Measurements from ENCODE around the gene CLTCL1.
A peak's percentile ranks its signal among the peaks of the same experiment; 100 is the strongest.

CLTCL1 gene

DNA sequence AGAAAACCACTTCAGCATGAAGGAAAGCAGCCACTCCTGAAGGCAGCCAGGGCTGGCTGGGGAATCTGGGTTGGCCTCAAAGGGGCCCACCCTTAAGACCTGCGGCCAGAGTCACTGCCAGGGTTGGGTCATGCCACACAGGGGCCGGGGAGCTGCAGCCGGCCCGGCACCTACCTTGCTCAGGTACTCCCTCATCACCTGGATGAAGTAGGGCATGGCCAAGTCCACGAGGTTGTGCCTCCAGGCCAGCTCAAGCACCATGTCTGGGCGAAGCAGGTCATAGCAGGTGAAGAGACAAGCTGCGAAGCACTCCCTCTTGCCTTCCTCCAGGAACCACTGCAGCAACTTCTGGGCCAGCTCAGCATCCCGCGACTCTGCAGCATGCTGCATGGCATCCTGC lies 108.3 kb downstream of the CLTCL1 start:
- Histone ChIP-seq H3K9me3 (ENCODE audit: insufficient read depth, low read depth, low read length) (no peaks in the 10 kb centered on the region), H3K4me1 (ENCODE audit: insufficient read depth, low read length) (peaks cover 3% of the 10 kb centered on the region), H3K27me3 (ENCODE audit: insufficient read depth, low read length) (no peaks in the 10 kb centered on the region), H3K27ac (ENCODE audit: low read length) (no peak overlapping the region), H3K4me3 (ENCODE audit: low read length) (no peak overlapping the region), H3K36me3 (ENCODE audit: insufficient read depth, low read depth, low read length) (peaks cover 9% of the 10 kb centered on the region; the same call in 1 of the 2 replicates), H3K9ac (ENCODE audit: low read depth, low read length) (no peak overlapping the region)

DNA sequence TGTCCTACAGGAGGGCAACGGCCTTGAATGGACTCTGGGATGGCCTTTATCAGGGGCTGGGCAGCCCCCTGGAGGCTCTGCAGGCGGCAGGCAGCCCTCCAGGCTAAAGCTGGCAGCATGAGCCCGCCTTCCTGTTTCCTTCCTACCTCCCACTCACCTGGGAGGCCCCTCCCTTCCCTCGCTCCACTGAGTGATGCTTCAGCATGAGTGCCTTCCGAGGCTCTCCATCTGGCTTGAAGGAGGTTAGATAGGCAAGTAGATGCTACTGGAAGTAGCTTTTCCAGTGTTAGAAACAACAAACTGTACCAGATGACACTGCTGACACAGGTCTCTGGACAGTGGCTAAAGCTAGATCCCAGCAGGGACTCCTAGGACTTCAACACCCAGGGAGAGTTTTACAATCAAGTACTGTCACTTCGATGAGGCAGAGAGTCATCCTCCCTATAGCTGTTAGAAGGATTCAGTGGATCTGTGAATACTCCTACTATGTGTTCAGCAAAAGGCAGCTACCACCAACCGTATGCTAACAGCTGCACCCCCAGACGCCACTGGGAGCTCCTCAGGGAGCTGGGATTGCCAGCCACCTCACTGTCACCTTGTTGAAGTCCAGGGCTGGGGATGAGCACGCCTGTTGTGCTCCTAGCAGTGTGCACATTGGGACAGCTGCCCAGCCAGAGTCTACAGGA lies 108.9 kb downstream of the CLTCL1 start:
- Histone ChIP-seq H3K27me3 (ENCODE audit: insufficient read depth, low read length) (no peaks in the 10 kb centered on the region), H3K4me1 (ENCODE audit: insufficient read depth, low read length) (peaks cover 3% of the 10 kb centered on the region), H3K27ac (ENCODE audit: low read length) (no peak overlapping the region), H3K4me3 (ENCODE audit: low read length) (no peak overlapping the region), H3K9ac (ENCODE audit: low read depth, low read length) (no peak overlapping the region), H3K9me3 (ENCODE audit: insufficient read depth, low read depth, low read length) (no peaks in the 10 kb centered on the region), H3K36me3 (ENCODE audit: insufficient read depth, low read depth, low read length) (peaks cover 3% of the 10 kb centered on the region; the same call in 1 of the 2 replicates)

DNA sequence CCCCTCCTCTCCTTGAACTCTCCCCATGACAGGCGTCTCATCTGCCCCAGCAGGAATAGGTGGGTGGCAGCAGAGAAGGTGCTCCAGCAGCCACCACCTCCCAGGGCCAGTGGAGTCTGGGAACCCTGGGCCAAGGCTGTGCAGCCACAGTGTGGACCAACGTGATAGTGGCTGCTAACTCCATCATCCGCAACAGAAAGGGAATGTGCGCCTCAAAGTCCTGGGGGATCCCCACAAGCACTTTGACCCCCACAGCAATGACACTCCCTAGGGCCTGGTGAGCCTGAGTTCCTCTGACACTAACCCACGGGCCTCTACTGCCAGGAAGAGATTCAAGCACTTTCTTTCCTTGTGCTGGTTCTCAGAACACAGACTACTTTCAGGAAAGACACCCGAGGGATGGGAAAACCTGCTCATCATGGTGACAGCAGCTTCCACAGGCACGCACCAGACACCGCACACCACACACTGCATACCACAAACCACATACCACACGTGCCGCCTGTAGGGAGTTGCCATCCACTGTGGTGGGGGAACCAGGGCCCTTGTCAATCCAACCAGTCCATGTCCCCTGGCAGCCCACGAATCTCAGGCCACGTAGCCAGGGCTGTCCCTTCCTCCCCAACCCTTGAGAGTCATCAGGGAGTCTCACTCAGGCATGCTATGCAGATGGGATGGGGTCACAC lies 109.6 kb downstream of the CLTCL1 start:
- no peak overlapping the region for H3K27ac ChIP-seq (ENCODE audit: low read length)
- H3K4me3 ChIP-seq (ENCODE audit: low read length): no peak overlapping the region
- no peak overlapping the region for H3K9ac ChIP-seq (ENCODE audit: low read depth, low read length)
- H3K9me3 ChIP-seq (ENCODE audit: insufficient read depth, low read depth, low read length): no peaks in the 10 kb centered on the region
- H3K4me1 ChIP-seq (ENCODE audit: insufficient read depth, low read length): peaks cover 3% of the 10 kb centered on the region
- H3K36me3 ChIP-seq (ENCODE audit: insufficient read depth, low read depth, low read length): peaks cover under 1% of the 10 kb centered on the region; the same call in 1 of the 2 replicates
- H3K27me3 ChIP-seq (ENCODE audit: insufficient read depth, low read length): no peaks in the 10 kb centered on the region

DNA sequence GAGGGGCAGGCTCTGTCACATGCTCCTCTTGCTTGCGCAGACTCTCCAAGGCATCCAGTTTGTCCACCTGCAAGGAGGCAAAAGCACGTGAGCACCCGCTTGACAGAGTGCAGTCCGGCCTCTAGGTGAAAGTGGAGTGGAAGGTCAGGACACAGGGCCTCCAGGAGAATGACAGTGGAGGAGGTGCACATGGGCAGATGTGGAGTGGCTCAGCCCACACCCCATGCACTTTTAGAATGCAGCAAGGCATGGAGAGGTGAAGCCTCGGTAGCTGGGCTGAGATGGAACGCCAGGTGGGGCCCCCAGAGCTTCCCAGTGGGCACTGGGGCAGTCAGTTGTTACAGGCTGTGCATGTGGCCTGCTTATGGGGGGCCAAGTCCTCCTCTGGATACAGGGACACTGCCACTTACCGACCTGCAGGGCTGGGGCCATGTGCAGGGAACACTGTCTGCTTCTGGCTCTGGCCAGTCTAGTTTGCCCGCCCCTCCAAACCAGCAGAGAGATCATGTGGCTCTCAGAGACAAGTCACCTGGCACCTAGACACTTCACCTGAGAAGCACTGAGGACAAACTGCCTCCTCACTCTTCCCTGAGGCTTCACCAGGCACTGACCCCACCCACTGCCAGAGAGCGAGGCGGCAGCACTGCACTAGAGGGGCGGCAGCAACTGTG lies 110.6 kb downstream of the CLTCL1 start:
- no peak overlapping the region for H3K9ac ChIP-seq (ENCODE audit: low read depth, low read length)
- peaks cover 9% of the 10 kb centered on the region; the same call in 1 of the 2 replicates for H3K36me3 ChIP-seq (ENCODE audit: insufficient read depth, low read depth, low read length)
- no peaks in the 10 kb centered on the region for H3K9me3 ChIP-seq (ENCODE audit: insufficient read depth, low read depth, low read length)

DNA sequence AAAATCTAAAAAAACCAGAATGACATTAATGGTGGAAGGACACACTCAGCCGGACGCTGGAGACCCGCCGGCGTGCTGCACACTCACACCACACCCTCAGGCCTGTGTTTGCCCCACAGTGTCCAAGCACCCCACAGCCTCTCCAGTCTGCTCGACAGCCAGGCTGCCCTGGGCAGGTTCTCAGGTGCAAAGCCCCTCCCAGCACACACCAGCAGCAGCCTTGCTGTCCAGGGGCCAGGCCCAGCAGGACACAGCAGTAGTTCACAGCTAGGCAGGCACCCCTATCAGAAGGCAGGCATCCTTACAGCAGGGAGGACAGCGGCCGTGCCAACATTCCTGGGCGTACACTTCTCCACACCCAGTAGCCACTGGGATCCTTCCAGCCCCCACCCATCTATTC lies 111.3 kb downstream of the CLTCL1 start:
- H3K36me3 ChIP-seq (ENCODE audit: insufficient read depth, low read depth, low read length): peaks cover 14% of the 10 kb centered on the region; the same call in 1 of the 2 replicates
- H3K4me3 ChIP-seq (ENCODE audit: low read length): no peak overlapping the region
- peaks cover 6% of the 10 kb centered on the region for H3K4me1 ChIP-seq (ENCODE audit: insufficient read depth, low read length)
- no peaks in the 10 kb centered on the region for H3K9me3 ChIP-seq (ENCODE audit: insufficient read depth, low read depth, low read length)
- no peak overlapping the region for H3K27ac ChIP-seq (ENCODE audit: low read length)
- H3K27me3 ChIP-seq (ENCODE audit: insufficient read depth, low read length): no peaks in the 10 kb centered on the region
- H3K9ac ChIP-seq (ENCODE audit: low read depth, low read length): no peak overlapping the region

More for the DNA sequence above, 110.6 kb downstream of the CLTCL1 start:
- Histone ChIP-seq H3K27me3 (ENCODE audit: insufficient read depth, low read length) (no peaks in the 10 kb centered on the region), H3K4me1 (ENCODE audit: insufficient read depth, low read length) (peaks cover 6% of the 10 kb centered on the region), H3K27ac (ENCODE audit: low read length) (no peak overlapping the region), H3K4me3 (ENCODE audit: low read length) (no peak overlapping the region)

DNA sequence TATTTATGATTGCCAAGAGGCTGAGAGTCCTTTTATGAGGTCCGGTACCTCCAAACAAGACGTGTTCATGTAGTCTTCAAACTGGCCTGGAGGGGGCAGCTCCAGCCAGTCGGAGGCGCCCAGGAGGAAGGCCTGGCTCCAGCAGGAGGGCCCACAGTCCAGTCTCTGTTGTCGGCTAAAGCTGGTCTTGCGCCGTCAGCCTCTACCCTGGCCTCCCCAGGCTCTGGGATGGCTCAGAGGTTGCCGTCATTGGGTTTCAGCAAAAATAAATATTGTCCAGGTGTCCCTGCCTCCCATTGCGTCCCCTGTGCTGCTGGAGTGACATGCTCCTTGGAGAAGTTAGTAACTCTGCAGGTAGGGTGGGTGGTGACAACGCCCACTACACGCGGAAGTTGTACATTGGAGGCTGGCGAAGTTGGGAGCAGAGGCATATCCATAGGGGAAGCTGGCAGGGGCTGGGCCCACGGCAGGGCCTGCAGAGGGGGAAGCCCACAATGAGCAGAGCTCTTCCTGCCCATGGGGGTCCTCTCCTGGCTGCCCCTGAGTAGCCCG lies 111.9 kb downstream of the CLTCL1 start:
- Histone ChIP-seq H3K36me3 (ENCODE audit: insufficient read depth, low read depth, low read length) (peaks cover 14% of the 10 kb centered on the region; the same call in 1 of the 2 replicates), H3K27me3 (ENCODE audit: insufficient read depth, low read length) (no peaks in the 10 kb centered on the region), H3K27ac (ENCODE audit: low read length) (no peak overlapping the region), H3K9me3 (ENCODE audit: insufficient read depth, low read depth, low read length) (no peaks in the 10 kb centered on the region), H3K4me3 (ENCODE audit: low read length) (peak overlapping the region; percentile 79), H3K9ac (ENCODE audit: low read depth, low read length) (peak overlapping the region; percentile 72; the same call in 1 of the 2 replicates), H3K4me1 (ENCODE audit: insufficient read depth, low read length) (peaks cover 11% of the 10 kb centered on the region)

DNA sequence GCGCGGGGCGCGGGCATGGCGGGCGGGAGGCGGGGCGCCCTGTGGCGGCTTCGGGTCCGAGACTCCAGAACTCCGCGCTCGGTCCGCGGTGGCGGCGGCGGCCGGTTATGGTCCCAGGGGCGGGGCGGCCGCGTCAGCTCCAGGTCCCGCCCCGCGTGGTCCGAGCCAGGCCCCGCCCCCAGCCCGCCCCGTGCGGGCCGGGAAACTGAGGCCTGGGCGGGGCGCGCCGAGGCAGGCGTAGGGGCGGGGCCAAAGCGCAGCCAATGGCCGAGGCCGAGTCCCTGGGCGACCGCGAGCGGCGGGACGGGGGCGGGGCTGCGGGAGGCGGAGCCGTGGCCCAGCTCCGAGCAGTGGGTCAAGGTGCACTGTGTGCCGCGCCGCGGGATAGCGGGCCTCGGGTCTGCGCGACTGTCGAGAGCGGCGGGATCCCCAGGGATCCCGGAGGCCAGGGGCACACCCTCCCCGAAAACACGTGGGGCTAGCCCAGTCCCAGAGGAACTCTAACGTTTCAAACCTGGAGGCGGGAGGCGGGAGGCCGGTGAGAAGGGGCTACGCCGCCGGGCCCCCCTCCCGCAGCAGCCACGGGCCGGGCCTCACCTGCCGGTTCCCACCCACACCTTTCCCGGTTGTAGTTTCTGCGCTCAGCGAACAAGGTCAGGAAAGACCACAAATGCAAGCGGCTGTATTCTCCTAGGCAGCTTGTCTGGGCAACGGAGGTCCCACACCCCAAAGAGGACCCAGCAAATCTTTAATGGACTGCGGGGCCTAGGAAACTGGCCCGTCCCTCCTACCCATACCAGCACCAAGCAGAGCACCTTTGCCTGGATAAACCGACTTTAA lies 112.6 kb downstream of the CLTCL1 start, which contains the start of gene SLC25A1:
Gene SLC25A1, minus strand, starts transcription at position 80 of the 840 bp plus-strand sequence. Its CDS starts 63 bp downstream, at position 17.
- Histone ChIP-seq H3K4me3 (ENCODE audit: low read length) (peak within 1 kb of the TSS; percentile 79), H3K9ac (ENCODE audit: low read depth, low read length) (peak within 1 kb of the TSS; percentile 76; the same call in 1 of the 2 replicates), H3K4me1 (ENCODE audit: insufficient read depth, low read length) (peaks cover 18% of the 10 kb centered on the region), H3K36me3 (ENCODE audit: insufficient read depth, low read depth, low read length) (peaks cover 14% of the 10 kb centered on the region; the same call in 1 of the 2 replicates), H3K27me3 (ENCODE audit: insufficient read depth, low read length) (no peaks in the 10 kb centered on the region), H3K9me3 (ENCODE audit: insufficient read depth, low read depth, low read length) (no peaks in the 10 kb centered on the region), H3K27ac (ENCODE audit: low read length) (peak within 1 kb of the TSS; percentile 64)

DNA sequence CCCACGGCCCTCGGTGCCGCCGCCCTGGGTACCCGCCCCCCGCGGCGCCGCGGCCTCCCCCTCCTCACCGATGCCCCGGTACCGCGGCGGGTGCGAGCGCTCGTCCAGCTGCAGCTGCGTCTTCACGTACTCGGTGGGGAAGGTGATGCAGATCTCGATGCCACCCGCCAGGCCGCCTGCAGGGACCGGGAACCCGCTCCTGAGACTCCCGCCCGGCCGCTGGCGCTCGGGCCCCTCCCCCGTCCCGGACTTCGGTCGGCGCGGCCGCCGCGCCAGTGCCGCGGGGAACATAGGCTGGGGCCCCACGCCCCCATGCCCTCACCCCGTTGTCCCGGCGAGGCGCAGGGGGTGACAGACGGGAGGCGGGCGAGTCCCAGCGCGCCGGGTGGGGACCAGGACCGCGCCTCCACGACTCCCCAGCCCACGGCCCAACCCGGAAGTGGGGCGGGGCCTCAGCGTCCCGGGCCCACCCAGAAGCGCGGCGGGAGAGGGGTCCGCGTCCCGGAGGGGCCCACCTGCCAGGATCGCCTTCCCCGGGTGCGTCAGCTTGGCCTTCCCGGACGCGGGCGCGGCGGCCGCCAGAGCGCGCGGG lies 113.4 kb downstream of the CLTCL1 start:
- Histone ChIP-seq H3K9me3 (ENCODE audit: insufficient read depth, low read depth, low read length) (no peaks in the 10 kb centered on the region), H3K27ac (ENCODE audit: low read length) (peak overlapping the region; percentile 64), H3K27me3 (ENCODE audit: insufficient read depth, low read length) (no peaks in the 10 kb centered on the region), H3K4me3 (ENCODE audit: low read length) (peak overlapping the region; percentile 72), H3K4me1 (ENCODE audit: insufficient read depth, low read length) (peaks cover 22% of the 10 kb centered on the region), H3K9ac (ENCODE audit: low read depth, low read length) (peak overlapping the region; percentile 76; the same call in 1 of the 2 replicates), H3K36me3 (ENCODE audit: insufficient read depth, low read depth, low read length) (peaks cover 14% of the 10 kb centered on the region; the same call in 1 of the 2 replicates)

DNA sequence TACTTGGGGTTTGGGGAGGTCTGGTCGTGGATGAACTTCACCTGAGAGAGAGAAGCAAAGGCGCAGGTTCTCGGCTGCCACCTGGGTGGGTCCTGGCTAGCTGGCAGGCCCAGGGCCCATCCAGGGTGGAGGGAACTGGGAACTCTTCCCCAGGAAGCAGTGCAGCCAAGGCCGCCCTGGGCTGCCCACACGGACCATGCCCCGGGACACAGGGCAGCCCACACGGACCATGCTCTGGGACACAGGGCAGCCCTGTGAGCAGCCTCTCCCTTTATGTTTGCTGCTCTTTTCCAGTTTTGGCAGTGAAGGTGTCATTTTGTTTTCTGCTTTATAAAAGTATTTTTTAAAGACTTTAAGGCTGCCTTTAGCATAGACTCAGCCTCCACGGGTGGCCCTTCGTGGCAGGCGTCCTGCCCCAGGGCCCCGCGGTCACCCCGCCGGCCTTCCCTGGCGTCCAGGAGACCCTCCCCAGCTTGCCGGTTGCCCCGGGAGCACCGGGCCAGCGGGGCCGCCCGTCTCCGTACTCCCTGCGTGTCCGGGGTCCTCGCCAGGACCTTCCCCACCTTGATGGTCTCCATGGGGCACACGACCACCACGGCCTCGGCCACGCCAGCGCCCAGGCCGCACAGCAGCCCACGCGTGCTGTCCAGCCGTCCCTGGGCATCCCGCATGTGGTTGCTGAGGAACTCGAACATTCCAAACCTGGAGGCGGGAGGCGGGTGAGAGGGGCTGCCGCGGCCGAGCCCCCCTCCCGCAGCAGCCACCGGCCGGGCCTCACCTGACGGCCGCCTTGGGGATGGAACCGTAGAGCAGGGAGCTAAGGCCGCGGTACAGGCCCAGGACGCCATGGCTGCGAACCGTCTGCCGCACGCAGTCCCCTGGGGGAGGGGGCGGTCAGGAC lies 114.1 kb downstream of the CLTCL1 start:
- peak overlapping the region; percentile 72 for H3K4me3 ChIP-seq (ENCODE audit: low read length)
- H3K4me1 ChIP-seq (ENCODE audit: insufficient read depth, low read length): peaks cover 28% of the 10 kb centered on the region
- H3K9me3 ChIP-seq (ENCODE audit: insufficient read depth, low read depth, low read length): no peaks in the 10 kb centered on the region
- H3K27ac ChIP-seq (ENCODE audit: low read length): no peak overlapping the region
- H3K36me3 ChIP-seq (ENCODE audit: insufficient read depth, low read depth, low read length): peaks cover 14% of the 10 kb centered on the region; the same call in 1 of the 2 replicates
- peak overlapping the region; percentile 76; the same call in 1 of the 2 replicates for H3K9ac ChIP-seq (ENCODE audit: low read depth, low read length)
- H3K27me3 ChIP-seq (ENCODE audit: insufficient read depth, low read length): no peaks in the 10 kb centered on the region

DNA sequence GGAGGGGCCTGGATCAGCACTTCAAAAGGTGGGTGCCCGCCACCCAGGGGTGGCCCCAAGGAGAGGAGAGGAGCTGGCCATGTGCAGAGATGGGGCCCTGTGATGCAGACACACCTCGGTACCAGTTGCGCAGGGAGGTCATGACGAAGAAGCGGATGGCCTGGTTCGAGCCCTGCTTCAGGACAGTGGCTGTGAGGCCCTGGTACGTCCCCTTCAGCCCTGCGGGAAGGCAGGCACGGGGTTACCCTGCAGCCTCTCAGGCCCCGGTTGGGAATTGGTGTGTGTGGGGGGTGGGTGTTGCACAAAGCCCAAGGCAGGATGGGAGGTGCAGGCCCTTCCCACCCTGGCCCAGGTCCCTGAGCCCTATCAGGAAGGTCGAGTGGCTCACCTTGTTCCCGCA lies 114.8 kb downstream of the CLTCL1 start:
- Histone ChIP-seq H3K9me3 (ENCODE audit: insufficient read depth, low read depth, low read length) (no peaks in the 10 kb centered on the region), H3K9ac (ENCODE audit: low read depth, low read length) (peak overlapping the region; percentile 51; the same call in 1 of the 2 replicates), H3K4me1 (ENCODE audit: insufficient read depth, low read length) (peaks cover 28% of the 10 kb centered on the region), H3K36me3 (ENCODE audit: insufficient read depth, low read depth, low read length) (peaks cover 14% of the 10 kb centered on the region; the same call in 1 of the 2 replicates), H3K27ac (ENCODE audit: low read length) (no peak overlapping the region), H3K27me3 (ENCODE audit: insufficient read depth, low read length) (no peaks in the 10 kb centered on the region), H3K4me3 (ENCODE audit: low read length) (peak overlapping the region; percentile 72)

Data from iPS-20b (cell line).